Measurements from ENCODE around the gene MAPRE3.

The MAPRE3 gene

GRCh38 chr2:27060323-27060722, 89.9 kb downstream of the MAPRE3 start:
- H4K20me1 ChIP-seq (ENCODE audit: insufficient read depth, low read length), result no peaks in the 10 kb centered on the region
- H3K27me3 ChIP-seq (ENCODE audit: low read depth, low read length), result no peaks in the 10 kb centered on the region
- TF ChIP-seq EZH2phosphoT487 (IDR thresholded peaks at IDR 0.05; ENCODE audit: low read depth) (no peak), CTCF (IDR thresholded peaks at IDR 0.05; ENCODE audit: low read depth, low read length) (no peak)
- H3K9me3 ChIP-seq (ENCODE audit: insufficient read depth, low read length), result no peaks in the 10 kb centered on the region
- no peak overlapping the region for H3K4me2 ChIP-seq (ENCODE audit: low read length)
- H3K79me2 ChIP-seq (ENCODE audit: low read length), result no peaks in the 10 kb centered on the region
- no peak overlapping the region for H3K4me3 ChIP-seq (ENCODE audit: low read length)
- no peaks in the 10 kb centered on the region for H3K4me1 ChIP-seq (ENCODE audit: low read length)
- H3K9ac ChIP-seq (ENCODE audit: low read length), result no peak overlapping the region
- H3K27ac ChIP-seq (ENCODE audit: low read length), result no peak overlapping the region
- no peak overlapping the region for H2AFZ ChIP-seq (ENCODE audit: low read depth, low read length)
- peaks cover 25% of the 10 kb centered on the region for H3K36me3 ChIP-seq (replicated peaks; ENCODE audit: low read depth, low read length)

- no peaks in the 10 kb centered on the region for H3K9me3 ChIP-seq (ENCODE audit: insufficient read depth, low read length)
- H3K4me3 ChIP-seq (ENCODE audit: low read length), result no peak overlapping the region
- peaks cover 40% of the 10 kb centered on the region for H3K36me3 ChIP-seq (replicated peaks; ENCODE audit: low read depth, low read length)
- no peaks in the 10 kb centered on the region for H3K27me3 ChIP-seq (ENCODE audit: low read depth, low read length)
- H3K9ac ChIP-seq (ENCODE audit: low read length), result no peak overlapping the region
- H3K4me2 ChIP-seq (ENCODE audit: low read length), result no peak overlapping the region
- peaks cover 2% of the 10 kb centered on the region for H3K4me1 ChIP-seq (ENCODE audit: low read length)
- H2AFZ ChIP-seq (ENCODE audit: low read depth, low read length), result no peak overlapping the region
- H3K27ac ChIP-seq (ENCODE audit: low read length), result no peak overlapping the region
- H3K79me2 ChIP-seq (ENCODE audit: low read length), result peaks cover 18% of the 10 kb centered on the region
- H4K20me1 ChIP-seq (ENCODE audit: insufficient read depth, low read length), result no peaks in the 10 kb centered on the region
- TF ChIP-seq EZH2phosphoT487 (IDR thresholded peaks at IDR 0.05; ENCODE audit: low read depth) (no peak), CTCF (IDR thresholded peaks at IDR 0.05; ENCODE audit: low read depth, low read length) (no peak)
Observed at GRCh38 chr2:27065128-27065527, 94.7 kb downstream of the MAPRE3 start.

GRCh38 chr2:27067385-27067784, 96.9 kb downstream of the MAPRE3 start:
- H3K9me3 ChIP-seq (ENCODE audit: insufficient read depth, low read length), result no peaks in the 10 kb centered on the region
- TF ChIP-seq CTCF (IDR thresholded peaks at IDR 0.05; ENCODE audit: low read depth, low read length) (no peak), EZH2phosphoT487 (IDR thresholded peaks at IDR 0.05; ENCODE audit: low read depth) (no peak)
- H3K4me3 ChIP-seq (ENCODE audit: low read length), result no peak overlapping the region
- H2AFZ ChIP-seq (ENCODE audit: low read depth, low read length), result no peak overlapping the region
- H3K4me1 ChIP-seq (ENCODE audit: low read length), result peaks cover 12% of the 10 kb centered on the region
- H3K36me3 ChIP-seq (replicated peaks; ENCODE audit: low read depth, low read length), result peaks cover 42% of the 10 kb centered on the region
- no peak overlapping the region for H3K4me2 ChIP-seq (ENCODE audit: low read length)
- peaks cover 31% of the 10 kb centered on the region for H3K79me2 ChIP-seq (ENCODE audit: low read length)
- H3K9ac ChIP-seq (ENCODE audit: low read length), result no peak overlapping the region
- H3K27me3 ChIP-seq (ENCODE audit: low read depth, low read length), result no peaks in the 10 kb centered on the region
- H4K20me1 ChIP-seq (ENCODE audit: insufficient read depth, low read length), result no peaks in the 10 kb centered on the region
- no peak overlapping the region for H3K27ac ChIP-seq (ENCODE audit: low read length)

- no peaks in the 10 kb centered on the region for H3K27me3 ChIP-seq (ENCODE audit: low read depth, low read length)
- no peak overlapping the region for H3K4me3 ChIP-seq (ENCODE audit: low read length)
- no peak overlapping the region for H3K27ac ChIP-seq (ENCODE audit: low read length)
- H3K79me2 ChIP-seq (ENCODE audit: low read length), result peaks cover 31% of the 10 kb centered on the region
- TF ChIP-seq EZH2phosphoT487 (IDR thresholded peaks at IDR 0.05; ENCODE audit: low read depth) (no peak), CTCF (IDR thresholded peaks at IDR 0.05; ENCODE audit: low read depth, low read length) (no peak)
- no peak overlapping the region for H3K4me2 ChIP-seq (ENCODE audit: low read length)
- no peak overlapping the region for H3K9ac ChIP-seq (ENCODE audit: low read length)
- no peak overlapping the region for H2AFZ ChIP-seq (ENCODE audit: low read depth, low read length)
- peaks cover 18% of the 10 kb centered on the region for H3K4me1 ChIP-seq (ENCODE audit: low read length)
- no peaks in the 10 kb centered on the region for H4K20me1 ChIP-seq (ENCODE audit: insufficient read depth, low read length)
- no peaks in the 10 kb centered on the region for H3K9me3 ChIP-seq (ENCODE audit: insufficient read depth, low read length)
- H3K36me3 ChIP-seq (replicated peaks; ENCODE audit: low read depth, low read length), result peaks cover 37% of the 10 kb centered on the region
Observed at GRCh38 chr2:27069436-27069835, 99.0 kb downstream of the MAPRE3 start.
